Right lobe of liver (tissue), 6 donors: ENCODE measurements around the gene F13A1. TPM values are rescaled to one million over a fixed set of nuclear protein-coding genes. Genes with fewer than 3 reads are reported as not detected.

ENCODE experiments used
- ATAC-seq, 4 donors: fragments of 200-7000 bp; cut with Tn5 transposase; one replicate each; pipeline ENCODE4 v1.9.1; 2020; ENCODE audit warnings: mild to moderate bottlenecking in 4 of 4, moderate library complexity in 4 of 4
- DNase-seq, 3 donors: peaks; one replicate each; pipeline ENCODE4 v3.0.0-alpha.2; 2020
- H3K27ac ChIP-seq, 3 donors: fragments of 200-600 bp; one replicate each; pipeline ENCODE4 v1.8.0; 2022
- H3K27me3 ChIP-seq, 2 donors: fragments of 200-600 bp; one replicate each; pipeline ENCODE4 v1.8.0; 2022
- H3K36me3 ChIP-seq, 4 donors: fragments of 200-600 bp; sonication (generic) in 1 of 4; one replicate each; pipeline versions ENCODE4 v1.5.1 to v1.8.0; 2017 to 2022; ENCODE audit warnings: control low read depth in 1 of 4
- H3K4me1 ChIP-seq, 4 donors: fragments of 200-600 bp; sonication (generic) in 1 of 4; one replicate each; pipeline versions ENCODE4 v1.5.1 to v1.8.0; 2017 to 2022; ENCODE audit warnings: control low read depth in 1 of 4
- H3K4me3 ChIP-seq, 3 donors: fragments of 200-600 bp; one replicate each; pipeline ENCODE4 v1.8.0; 2022
- H3K9me3 ChIP-seq, 4 donors: fragments of 200-600 bp; sonication (generic) in 1 of 4; one replicate each; pipeline versions ENCODE4 v1.5.1 to v1.8.0; 2017 to 2022; ENCODE audit warnings: control low read depth in 1 of 4
- POLR2A ChIP-seq: fragments of 450-650 bp; IDR thresholded peaks from one replicate; pipeline ENCODE4 v1.6.1; 2017; ENCODE audit warnings: antibody characterized with exemption, mild to moderate bottlenecking
- WGBS: methylation state at CpG from one replicate; pipeline ENCODE4 v1.1.6; 2018; ENCODE audit warnings: low coverage, low lambda C conversion rate; ENCODE audit not compliant: insufficient coverage; ENCODE audit errors: missing lambda C conversion rate; 5-methylcytosine and 5-hydroxymethylcytosine counted together
- intact Hi-C, 2 donors: fragments of 100-400 bp; cut with DNase I; formaldehyde crosslinking; loops; one replicate each; pipeline versions ENCODE4 v1.11.2 to v1.14.1; 2022
- total RNA-seq, 6 experiments: library from RNA; depleted of rRNA in 2 of 6; stranded (reverse); fragments of >200 nt in 2 of 6; fragmentation: NEBNext Ultra II Directional in 3 of 6; extraction: Animal tissue kit (Norgen Biotek cat#: 25700) in 3 of 6; gene quantifications; one replicate each; pipeline versions ENCODE4 v1.1.0 to v1.2.4, GENCODE V29; 2016 to 2023
- TF ChIP-seq, protein P1 (sequence below), 4 donors: fragments of 200-600 bp in 3 of 4; fragments of 450-650 bp in 1 of 4; IDR thresholded peaks; one replicate each; pipeline versions ENCODE4 v1.5.1 to v1.8.0; 2016 to 2022; ENCODE audit warnings: antibody characterized with exemption in 4 of 4, mild to moderate bottlenecking in 2 of 4
- donor health status: DM: no; HTN: yes; CAD: no.
- donor health status: DM: no; HTN: no; CAD: no.
- donor health status: DM: no; HTN: no; CAD: no.
- donor health status: DM: no; HTN: yes; CAD: no.
- donor health status: DM: no; HTN: yes; CAD: no.

Gene F13A1
- total RNA-seq, 6 experiments from 2014 or later = 0.86 to 10.1 (median 2.1) TPM

DNA sequence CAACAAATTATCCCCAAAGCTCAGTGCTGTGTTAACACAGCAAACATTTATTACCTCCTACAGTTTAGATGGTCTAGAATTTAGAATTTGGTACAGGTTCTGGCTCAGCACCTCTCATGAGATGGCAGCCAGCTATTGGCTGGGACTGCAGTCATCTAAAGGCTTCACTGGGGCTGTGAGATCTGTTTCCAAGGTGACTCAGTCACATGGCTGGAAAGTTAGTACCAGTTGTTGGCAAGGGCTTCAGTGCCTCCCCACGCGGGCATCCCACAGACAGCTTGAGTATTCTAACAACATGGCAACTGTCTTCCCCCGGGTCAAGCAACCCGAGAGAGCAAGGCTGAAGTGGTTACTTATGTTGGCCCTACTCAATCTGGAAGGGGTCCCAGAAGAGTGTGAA lies 44.8 kb upstream of the F13A1 start:
- ATAC-seq (no peak), DNase-seq (no peak)
- Histone ChIP-seq H3K36me3 (no peaks in the 10 kb centered on the region), H3K4me3 (no peak overlapping the region), H3K9me3 (no peaks in the 10 kb centered on the region), H3K27ac (no peak overlapping the region), H3K27me3 (no peaks in the 10 kb centered on the region), H3K4me1 (no peaks in the 10 kb centered on the region)
- intact Hi-C loops = no loop called here
- no CpG with 5 or more reads among the region's 4 CpGs for WGBS
- no peak for TF ChIP-seq POLR2A
- TF ChIP-seq, protein P1, sequence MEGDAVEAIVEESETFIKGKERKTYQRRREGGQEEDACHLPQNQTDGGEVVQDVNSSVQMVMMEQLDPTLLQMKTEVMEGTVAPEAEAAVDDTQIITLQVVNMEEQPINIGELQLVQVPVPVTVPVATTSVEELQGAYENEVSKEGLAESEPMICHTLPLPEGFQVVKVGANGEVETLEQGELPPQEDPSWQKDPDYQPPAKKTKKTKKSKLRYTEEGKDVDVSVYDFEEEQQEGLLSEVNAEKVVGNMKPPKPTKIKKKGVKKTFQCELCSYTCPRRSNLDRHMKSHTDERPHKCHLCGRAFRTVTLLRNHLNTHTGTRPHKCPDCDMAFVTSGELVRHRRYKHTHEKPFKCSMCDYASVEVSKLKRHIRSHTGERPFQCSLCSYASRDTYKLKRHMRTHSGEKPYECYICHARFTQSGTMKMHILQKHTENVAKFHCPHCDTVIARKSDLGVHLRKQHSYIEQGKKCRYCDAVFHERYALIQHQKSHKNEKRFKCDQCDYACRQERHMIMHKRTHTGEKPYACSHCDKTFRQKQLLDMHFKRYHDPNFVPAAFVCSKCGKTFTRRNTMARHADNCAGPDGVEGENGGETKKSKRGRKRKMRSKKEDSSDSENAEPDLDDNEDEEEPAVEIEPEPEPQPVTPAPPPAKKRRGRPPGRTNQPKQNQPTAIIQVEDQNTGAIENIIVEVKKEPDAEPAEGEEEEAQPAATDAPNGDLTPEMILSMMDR (IDR thresholded peaks at IDR 0.05) = no peak

- TF ChIP-seq, protein P1 (IDR thresholded peaks at IDR 0.05) = no peak
- TF ChIP-seq POLR2A = no peak
- Histone ChIP-seq H3K27ac (no peak overlapping the region), H3K9me3 (no peaks in the 10 kb centered on the region), H3K27me3 (no peaks in the 10 kb centered on the region), H3K4me1 (no peaks in the 10 kb centered on the region), H3K36me3 (no peaks in the 10 kb centered on the region), H3K4me3 (no peak overlapping the region)
- ATAC-seq (no peak), DNase-seq (no peak)
- 55% methylated on average over 5 of the region's 5 CpGs for WGBS
- intact Hi-C loops = no loop called here
Measured at GRCh38 chr6:6362056-6362840, 41.8 kb upstream of the F13A1 start.

GRCh38 chr6:6357530-6357929 lies 37.1 kb upstream of the F13A1 start:
- DNase-seq (no peak), ATAC-seq (no peak)
- no peak overlapping the region for H3K4me3 ChIP-seq
- intact Hi-C loops = no loop called here
- no peaks in the 10 kb centered on the region for H3K36me3 ChIP-seq
- H3K9me3 ChIP-seq = no peaks in the 10 kb centered on the region
- no peaks in the 10 kb centered on the region for H3K4me1 ChIP-seq
- TF ChIP-seq POLR2A = no peak
- TF ChIP-seq, protein P1 (IDR thresholded peaks at IDR 0.05) = no peak
- 70% methylated on average over 3 of the region's 3 CpGs for WGBS
- H3K27ac ChIP-seq = no peak overlapping the region
- H3K27me3 ChIP-seq = no peaks in the 10 kb centered on the region

DNA sequence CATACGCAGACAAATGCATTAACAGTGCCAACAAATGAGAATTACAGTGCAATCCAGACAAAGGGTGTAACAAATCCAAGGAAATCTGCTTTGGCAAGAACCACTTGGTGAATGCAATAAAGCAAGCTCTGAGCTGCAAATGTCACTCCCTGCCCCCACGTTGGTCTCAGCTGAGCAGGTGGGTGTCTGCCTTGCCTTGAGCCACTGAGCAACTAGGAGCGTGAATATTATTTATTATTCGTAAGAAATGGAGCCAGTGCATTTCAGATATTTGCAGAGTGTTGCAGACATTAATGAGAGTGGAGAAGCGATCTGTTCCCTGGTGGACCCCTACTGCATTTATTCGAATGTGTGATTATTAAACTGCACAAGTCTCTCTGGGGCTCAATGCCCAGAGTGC lies 36.6 kb upstream of the F13A1 start:
- WGBS = 52% methylated on average over 5 of the region's 6 CpGs
- H3K4me1 ChIP-seq = no peaks in the 10 kb centered on the region
- H3K36me3 ChIP-seq = no peaks in the 10 kb centered on the region
- no peaks in the 10 kb centered on the region for H3K27me3 ChIP-seq
- intact Hi-C loops = no loop called here
- no peak for TF ChIP-seq POLR2A
- TF ChIP-seq, protein P1 (IDR thresholded peaks at IDR 0.05) = no peak
- no peak for ATAC-seq
- no peak for DNase-seq
- no peak overlapping the region for H3K4me3 ChIP-seq
- no peaks in the 10 kb centered on the region for H3K9me3 ChIP-seq
- no peak overlapping the region for H3K27ac ChIP-seq
